SKM-1 (cell line): ENCODE data around the gene DES.
"Not testable (repeated sequence)": the region's sequence is repeated elsewhere in the genome, so short reads cannot be mapped to it uniquely, and the experiment has no call there.

Source experiments
- DNase-seq: peaks from one replicate; lab custom pipeline; 2025; ENCODE audit not compliant: unreplicated experiment; lab: John Stamatoyannopoulos, UW

DES gene

DNA sequence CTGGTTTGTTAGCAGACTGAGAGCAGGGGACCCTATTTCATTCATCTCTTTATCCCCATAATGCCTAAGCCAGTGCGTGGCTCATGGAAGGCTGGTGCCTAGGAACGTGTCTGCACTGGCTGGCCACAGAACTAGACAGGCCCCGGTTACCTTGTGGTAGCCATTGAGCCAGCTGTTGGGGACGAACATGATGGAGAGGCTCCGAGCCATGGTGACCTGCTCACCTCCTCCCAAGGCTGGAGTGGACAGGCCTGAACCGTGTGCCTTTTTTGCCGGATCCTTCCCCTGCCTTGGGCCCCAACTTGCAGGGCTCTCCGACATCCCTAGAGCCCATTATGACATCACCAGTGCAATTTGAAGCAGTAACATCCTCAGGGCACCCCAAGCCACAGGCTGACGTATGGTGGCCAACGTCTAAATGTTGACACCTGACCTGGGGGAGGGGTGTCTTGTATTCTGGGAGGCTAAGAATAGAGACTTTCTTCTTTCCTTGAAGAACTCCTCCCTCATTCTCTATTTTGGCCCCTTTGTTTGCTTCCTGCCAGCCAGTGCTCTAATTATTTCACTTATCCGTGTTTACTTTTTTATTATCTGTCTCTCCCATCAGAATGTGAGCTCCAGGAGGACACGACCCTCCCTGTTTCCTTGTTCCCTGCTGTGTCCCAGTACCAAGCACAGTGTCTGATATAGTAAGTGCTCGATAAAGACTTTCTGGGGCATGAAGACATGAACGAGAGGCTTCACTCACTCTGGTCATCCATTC is 18.3 kb upstream of the DES start:
- DNase-seq = no peak

DNA sequence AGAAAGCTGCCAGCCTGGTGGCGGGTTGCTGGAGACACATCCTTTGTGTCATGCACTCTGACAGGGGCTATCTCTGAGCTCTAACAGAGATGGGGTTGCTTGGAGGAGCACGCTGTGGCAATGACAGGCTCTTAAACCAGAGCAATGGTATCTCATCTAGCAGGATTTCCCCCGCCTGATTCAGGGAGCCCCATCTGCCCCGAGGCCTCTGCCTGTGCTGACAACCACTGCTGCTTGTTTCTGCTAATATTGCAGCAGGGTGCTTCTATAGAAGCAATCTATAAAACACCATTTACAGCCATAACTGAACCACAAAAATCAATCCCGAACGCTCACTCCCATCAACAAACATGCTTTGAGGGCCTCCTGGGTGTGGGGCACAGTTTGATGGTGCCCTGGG is 17.6 kb upstream of the DES start:
- no peak for DNase-seq

DNA sequence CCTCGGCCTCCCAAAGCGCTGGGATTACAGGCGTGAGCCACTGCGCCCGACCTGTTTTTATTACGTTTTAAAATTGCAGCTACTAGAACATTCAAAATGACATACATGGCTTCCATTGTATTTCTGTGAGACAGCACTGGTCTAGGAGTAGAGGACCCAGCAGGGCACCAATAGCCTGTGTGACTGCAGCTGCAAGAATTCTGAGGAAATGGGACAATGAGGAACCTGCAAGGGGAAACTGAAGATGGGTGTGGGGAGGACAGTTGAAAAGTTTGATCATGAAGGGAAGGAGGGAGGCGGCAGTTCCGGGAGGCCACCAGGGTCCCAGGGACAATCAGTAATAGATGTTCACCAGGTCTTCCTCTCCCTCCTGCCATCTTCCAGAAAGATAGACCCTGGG is 16.6 kb upstream of the DES start:
- peak; percentile 60 for DNase-seq

DNA sequence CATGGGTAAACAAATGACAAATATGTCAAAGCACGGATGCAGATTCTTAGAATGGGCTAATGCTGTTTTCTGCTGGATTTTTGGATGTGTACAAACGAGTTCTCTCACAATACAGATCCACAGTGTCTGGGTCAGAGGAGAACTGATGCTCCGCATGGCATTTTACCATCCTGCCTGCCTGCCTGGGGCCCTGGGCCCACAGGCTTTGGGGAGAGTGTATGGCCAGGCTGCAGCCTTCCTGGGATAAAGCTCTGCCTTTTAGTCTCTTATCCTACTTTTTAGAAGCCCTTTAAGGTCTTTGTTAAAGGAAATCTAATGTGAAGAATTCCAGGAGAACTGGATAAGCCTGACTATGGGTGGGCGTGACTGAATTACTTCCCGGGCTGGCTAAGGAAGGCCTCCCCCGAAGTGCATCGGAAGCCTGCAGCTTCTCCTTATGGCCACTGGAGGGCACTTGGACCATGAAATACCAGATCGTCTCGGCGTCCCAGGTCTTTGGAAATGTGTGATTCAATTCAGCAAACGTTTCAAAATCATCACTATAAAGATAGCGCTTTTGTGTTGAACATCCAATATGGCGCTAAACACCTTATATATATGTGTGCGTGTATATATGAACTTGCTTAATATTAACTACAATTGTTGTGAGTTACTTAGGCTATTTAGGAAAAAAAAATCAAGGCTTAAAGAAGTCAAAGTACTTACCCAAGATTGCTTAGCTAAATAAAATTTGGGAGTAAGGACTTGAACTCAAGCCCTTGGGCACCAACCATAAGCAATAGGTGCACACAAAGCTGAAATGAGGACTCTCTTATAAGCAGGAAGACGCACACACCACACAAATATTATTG is 15.3 kb upstream of the DES start:
- peak; percentile 77 for DNase-seq

DNA sequence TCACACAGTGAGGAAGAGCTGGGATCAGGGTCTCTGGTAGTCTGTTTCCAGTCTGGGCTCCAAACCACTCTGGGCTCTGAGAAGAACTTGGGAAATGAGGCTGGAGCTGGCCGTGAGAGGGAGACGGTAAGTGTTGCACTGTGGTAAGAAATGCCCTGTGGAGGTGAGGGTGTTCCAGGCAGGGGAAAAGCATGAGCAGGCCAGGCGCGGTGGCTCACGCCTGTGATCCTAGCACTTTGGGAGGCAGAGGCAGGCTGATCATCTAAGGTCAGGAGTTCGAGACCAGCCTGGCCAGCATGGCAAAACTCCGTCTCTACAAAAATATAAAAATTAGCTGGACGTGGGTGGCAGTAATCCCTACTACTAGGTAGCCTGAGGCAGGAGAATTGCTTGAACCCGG is 14.3 kb upstream of the DES start:
- no peak for DNase-seq

DNA sequence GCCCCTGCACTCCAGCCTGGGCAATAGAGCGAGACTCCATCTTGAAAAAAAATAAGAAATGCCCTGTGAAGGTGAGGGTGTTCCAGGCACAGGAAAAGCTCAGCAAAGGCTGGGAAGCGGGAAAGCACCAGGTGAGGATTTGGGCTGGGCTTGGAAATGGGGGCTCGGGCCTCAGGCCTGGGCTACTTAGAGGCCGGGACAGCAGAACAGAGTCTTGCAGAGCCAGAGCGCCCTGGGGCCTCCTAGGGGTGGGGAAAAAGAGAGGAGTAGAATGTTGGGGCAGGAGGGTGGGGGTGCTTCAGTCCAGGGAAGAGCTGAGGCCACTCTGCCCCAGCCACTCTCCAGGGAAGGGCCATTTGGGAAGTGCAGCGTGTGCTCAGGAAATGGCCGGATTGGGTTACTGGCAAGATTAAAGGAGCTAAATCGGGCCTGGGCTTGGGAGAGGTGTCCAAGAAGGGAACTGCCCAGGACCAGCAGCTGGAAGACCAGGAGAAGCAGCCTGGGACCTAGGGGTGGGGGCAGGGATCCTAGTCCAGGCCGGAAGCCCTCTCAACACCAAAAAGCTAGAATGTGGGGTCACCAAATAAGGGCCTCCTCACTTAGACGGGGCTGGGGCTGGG is 13.8 kb upstream of the DES start:
- DNase-seq = no peak

DNA sequence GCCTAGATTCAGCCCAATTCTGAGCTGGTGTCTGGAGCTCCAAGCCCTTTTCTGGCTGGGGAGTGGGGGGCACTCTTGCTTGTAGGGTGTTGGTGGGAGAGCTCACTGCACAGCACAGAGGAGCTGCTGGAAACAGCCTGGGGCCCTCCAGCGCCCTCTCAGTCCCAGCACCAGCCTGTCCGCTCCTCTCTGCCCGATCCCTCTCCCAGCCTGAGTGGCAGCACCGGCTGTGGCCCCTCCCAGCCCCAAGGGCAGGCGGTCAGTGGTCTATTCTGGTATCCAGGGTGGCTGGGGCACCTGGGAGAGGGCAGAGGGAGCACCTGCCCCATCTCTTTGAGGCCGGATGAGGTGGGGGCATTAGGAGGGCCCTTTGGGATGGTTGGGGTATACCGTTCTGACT is 13.2 kb upstream of the DES start:
- no peak for DNase-seq

DNA sequence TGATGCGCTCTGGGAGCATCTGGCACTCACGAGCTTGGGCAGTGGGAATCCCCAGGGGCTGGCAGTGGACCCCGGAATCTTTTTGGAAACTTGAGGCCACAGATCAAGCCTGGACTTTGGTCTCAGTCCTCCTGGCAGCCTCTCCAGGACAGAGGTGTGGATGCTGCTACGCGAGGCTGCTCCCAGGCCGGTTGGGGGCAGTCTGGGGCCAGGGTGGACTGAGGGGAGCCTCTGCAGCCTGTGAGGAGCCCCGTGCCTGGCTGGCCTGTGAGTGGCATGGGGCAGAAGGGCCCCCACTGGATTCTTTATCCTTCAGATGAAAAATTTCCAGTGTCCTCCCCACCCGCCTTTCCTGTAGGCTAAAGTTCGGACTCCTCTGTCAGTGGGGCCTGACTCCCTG is 12.7 kb upstream of the DES start:
- no peak for DNase-seq

DNA sequence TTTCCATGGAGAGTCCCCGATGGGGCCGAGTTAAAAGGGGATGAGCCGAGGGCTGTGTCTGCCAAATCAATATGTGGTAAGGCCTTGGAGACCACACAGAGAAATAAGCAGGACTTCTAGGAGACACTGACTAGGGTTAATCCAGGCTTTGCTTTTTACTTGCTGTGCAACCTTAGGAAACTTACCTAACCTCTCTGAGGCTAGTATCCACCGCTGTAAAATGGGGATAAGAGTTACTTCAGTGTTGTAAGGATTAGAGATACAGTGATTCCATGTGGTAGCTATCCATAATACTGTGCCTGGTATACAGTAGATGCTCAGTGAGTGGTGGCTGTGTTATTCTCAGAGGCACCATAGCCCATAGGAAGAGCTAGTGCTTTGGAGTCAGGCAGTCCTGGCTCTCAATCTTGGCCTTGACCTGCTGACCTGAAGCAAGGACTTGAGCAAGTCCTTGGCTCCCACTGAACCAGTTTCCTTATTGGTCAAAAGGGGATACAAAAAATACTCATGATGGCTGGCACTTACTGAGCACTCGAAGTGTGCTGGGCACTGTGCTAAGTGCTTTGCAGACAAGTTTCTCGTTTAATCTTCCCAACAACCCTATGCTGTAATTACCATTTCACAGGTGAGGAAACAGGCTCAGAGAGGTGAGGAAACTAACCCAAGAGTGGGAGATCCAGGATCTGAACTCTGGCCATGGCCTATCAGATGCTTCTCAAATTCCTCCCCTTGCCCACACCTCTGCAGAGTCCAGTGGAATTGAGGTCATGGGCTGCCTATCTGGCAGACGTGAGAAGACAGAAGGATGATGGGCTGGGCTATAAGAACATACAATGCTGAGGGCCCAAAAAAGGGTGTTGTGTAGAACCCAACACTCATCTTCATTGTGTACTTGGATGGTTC is 12.0 kb upstream of the DES start:
- no peak for DNase-seq

DNA sequence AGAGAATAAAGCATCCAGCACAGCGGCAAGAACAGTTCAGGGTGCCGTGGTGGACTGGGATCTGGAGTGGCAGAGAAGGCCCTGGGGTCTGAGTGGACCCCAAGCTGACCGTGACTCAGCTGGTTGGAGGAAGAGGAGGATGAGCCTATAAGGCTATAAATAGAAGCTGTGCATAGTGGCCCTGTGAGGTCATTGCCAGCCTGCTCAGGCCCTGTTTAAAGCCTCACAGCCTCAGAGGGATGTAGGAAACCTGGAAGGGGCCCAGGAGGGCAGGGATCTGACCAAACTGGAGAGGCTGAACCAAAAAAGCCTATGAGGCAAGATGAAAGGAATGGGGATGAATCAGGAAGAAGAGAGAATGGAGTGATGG is 11.3 kb upstream of the DES start:
- DNase-seq = no peak

DNA sequence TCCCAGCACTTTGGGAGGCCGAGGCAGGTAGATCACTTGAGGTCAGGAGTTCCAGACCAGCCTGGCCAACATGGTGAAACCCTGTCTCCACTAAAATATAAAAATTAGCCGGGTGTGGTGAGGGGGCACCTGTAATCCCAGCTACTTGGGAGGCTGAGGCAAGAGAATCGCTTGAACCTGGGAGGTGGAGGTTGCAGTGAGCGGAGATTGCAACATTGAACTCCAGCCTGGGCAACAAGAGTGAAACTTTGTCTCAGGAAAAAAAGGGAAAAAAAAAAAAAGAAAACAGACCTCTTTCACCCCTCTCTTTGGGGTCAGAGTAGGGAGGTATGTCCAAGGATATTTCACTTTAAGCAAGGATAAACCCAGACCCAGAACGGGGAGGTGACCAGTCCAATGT is 10.8 kb upstream of the DES start:
- not testable (repeated sequence) for DNase-seq

DNA sequence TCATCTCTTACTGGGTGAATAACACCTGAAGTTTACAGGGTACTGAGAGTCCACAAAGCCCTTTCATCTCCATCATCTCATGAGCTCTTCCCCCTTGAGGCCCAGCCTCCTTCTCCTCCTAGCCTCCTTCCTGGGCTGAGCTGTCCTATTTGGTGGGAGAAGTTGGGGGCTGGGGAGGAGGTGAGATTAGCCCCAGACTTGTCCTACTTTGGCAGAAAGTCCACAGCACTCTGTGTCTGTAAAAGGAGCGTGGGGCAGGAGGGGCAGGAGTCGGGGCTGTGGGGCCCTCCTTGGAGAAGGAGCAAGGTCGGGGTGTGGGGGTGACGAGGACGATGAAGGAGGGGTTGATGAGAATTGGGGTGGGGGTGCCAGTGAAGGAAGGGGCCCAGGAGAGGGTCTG is 10.0 kb upstream of the DES start:
- no peak for DNase-seq

DNA sequence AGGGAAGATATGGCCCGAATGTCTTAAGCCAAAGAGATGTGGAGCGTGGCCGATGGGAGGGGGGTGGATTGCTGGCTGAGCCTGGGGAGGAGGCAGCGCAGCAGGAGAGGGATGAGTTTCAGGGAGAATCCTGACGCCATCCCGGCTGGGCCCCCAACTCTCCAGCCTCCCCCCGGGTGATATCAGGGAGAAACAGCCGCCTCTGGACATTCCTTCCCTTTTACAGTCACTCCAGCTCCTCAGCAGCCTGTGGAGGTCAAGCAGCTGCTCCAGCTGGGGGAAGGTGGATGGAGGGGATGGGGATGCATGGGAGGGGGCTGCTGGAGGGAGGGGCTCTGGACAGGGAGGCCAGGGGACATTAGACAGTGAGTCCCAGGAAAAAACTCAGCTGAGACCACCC is 9.5 kb upstream of the DES start:
- no peak for DNase-seq

DNA sequence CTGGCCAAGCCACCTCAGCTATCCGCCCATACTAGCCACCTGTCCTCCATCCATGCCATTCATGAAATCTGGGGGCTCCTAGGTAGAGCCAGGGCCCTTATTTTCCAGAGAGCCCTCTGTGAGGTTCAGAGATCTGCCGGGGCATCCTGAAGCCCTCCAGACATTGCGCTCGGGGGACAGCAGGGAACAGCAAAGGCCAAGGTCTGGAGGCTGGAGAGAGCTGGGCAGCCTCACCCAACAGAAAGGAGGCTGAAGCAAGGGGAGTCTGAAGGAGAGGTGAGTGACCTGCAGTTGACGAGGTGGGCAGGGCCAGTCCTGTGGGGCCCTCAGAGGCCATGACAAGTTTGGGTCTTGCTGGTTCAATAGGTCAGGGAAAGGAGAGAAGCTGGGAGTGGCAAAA is 8.6 kb upstream of the DES start:
- DNase-seq = no peak

DNA sequence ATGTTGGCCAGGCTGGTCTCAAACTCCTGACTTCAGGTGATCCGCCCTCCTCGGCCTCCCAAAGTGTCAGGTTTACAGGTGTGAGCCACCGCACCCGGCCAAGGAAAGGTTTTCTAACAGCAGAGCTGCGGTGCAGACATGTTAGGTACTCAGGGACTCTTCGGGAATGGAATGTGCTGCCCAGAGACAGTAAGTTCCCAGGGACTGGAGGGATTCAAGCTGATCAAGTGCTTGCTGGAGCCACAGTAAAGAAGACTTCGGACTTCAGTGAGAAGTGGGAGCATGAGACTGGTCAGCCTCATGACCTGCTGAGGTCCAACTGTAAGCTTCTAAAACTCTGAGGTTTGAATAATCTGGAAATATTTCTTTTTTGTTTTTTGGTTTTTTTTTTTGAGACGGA is 7.8 kb upstream of the DES start:
- no peak for DNase-seq

DNA sequence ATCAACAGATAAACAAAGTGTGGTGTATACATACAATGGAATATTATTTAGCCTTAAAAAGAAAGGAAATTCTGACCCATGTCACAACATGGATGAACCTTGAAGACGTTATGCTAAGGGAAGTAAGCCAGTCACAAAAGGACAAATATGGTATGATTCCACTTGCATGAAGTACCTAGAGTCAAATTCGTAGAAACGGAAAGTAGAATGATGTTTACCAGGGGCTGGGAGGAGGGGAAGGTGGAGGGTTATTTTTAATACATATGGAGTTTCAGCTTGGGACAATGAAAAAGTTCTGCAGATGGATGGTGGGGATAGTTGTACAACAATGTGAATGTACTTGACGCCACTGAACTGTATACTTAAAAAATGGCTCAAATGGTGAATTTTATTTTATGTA is 3.3 kb upstream of the DES start:
- no peak for DNase-seq

DNA sequence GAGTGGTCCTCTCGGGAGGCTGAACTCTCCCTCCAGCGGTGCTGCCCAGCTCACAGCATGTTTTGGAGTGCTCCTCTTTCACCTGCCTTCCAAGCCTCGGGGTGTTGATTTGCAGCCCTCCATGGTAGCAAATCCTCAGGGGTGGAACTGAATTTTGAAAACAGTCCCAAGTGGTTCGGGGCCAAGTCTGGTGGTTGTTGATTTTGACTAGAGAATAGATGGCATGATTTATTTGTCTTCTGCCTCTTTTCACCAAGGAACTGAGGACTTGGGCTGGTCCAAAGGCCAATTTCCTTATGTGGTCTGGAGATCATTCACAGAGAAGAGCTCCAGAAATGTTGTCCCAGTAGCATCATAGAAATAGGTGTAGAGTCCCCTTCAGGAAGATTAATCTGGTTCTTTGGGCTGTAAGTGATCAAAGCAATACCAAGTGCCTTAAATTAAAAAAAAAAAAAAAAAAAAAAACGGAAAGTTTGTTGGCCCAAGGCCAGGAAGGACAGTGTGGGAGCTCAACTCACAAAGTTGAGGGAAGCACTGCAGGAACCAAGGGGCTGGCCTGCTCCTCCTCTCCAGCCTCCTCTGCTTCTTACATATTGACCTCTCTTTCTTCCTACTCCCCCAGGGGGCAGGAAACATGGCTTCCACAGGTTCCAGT is 2.5 kb upstream of the DES start:
- DNase-seq = no peak

DNA sequence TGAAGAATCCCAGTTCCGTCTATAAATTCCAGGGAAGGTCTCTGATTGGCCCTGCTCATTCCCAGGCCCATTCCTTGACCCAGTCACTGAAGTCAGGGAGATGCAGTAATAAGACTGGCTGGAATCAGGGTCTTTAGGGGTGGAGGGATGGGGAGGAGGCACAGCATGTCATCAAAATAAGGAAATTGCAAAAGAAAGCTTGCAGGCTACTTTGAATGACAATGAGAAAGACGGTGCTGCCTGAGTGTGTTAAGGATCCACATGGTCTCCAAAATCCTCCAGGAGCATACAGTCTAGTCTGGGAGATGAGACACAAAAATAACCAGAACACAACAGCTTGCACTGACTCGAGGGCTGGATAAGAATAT is 2.0 kb upstream of the DES start:
- DNase-seq = no peak

DNA sequence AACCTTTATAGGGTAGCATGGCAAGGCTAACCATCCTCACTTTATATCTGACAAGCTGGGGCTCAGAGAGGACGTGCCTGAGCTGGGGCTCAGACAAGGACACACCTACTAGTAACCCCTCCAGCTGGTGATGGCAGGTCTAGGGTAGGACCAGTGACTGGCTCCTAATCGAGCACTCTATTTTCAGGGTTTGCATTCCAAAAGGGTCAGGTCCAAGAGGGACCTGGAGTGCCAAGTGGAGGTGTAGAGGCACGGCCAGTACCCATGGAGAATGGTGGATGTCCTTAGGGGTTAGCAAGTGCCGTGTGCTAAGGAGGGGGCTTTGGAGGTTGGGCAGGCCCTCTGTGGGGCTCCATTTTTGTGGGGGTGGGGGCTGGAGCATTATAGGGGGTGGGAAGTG is 1.2 kb upstream of the DES start:
- DNase-seq = no peak

DNA sequence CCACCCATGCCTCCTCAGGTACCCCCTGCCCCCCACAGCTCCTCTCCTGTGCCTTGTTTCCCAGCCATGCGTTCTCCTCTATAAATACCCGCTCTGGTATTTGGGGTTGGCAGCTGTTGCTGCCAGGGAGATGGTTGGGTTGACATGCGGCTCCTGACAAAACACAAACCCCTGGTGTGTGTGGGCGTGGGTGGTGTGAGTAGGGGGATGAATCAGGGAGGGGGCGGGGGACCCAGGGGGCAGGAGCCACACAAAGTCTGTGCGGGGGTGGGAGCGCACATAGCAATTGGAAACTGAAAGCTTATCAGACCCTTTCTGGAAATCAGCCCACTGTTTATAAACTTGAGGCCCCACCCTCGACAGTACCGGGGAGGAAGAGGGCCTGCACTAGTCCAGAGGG is 803 bp upstream of the DES start:
- DNase-seq = no peak

DNA sequence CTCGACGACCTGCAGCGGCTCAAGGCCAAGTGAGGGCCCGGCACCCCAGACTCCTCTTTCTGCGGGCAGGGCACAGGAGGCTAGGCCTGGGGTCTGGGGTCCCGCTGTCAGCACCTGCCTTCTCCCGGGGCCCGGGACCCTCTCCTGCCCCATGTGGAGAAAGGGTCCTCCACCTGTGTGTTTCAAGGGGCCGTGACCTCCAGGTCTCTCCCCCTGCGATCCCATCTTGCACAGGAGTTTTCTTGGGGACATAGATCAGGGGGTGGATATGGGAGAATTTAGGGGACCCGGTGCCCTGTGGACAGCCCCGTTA is 791 bp downstream of the DES start:
- DNase-seq = no peak
